NCI-H1436 (cell line): ENCODE data around the gene STYXL1.
"Not testable (repeated sequence)": the region's sequence is repeated elsewhere in the genome, so short reads cannot be mapped to it uniquely, and the experiment has no call there.

Experiments
- DNase-seq: peaks from one replicate; lab custom pipeline; 2025; lab: John Stamatoyannopoulos, UW

The STYXL1 gene

DNA sequence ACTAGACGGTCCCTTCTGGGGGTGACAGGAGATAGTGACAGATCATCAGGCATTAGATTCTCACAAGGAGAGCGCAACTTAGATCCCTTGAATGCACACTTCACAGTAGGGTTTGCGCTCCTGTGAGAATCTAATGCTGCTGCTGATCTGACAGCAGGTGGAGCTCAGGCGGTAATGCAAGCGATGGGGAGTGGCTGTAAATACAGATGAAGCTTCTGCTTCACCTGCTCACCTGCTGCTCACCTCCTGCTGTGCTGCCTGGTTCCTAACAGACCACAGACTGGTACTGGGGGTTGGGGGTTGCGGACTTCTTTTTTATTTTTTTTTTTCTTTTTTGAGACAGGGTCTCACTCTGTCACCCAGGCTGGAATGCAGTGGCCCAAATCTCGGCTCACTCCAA, 18.1 kb downstream of the STYXL1 start:
- not testable (repeated sequence) for DNase-seq

DNA sequence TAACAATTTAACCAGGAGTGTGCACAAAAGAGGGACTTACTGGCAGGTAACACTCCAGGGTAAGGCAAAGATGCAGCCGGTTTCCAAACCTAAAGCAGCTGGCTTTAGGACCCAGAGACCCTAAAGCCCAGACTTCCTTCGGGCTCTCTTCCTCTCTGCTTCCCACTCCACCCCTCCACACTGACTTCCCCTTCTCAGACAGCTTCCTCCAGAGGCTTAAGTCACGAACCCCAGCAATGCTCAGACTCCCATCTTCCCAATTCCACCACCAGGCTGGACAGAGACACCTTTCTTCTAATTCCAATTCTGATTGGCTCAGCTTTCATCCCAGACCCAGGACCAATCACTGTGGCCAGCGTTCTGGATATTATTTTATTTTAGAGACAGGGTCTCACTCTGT, 24.8 kb downstream of the STYXL1 start:
- DNase-seq, result no peak

DNA sequence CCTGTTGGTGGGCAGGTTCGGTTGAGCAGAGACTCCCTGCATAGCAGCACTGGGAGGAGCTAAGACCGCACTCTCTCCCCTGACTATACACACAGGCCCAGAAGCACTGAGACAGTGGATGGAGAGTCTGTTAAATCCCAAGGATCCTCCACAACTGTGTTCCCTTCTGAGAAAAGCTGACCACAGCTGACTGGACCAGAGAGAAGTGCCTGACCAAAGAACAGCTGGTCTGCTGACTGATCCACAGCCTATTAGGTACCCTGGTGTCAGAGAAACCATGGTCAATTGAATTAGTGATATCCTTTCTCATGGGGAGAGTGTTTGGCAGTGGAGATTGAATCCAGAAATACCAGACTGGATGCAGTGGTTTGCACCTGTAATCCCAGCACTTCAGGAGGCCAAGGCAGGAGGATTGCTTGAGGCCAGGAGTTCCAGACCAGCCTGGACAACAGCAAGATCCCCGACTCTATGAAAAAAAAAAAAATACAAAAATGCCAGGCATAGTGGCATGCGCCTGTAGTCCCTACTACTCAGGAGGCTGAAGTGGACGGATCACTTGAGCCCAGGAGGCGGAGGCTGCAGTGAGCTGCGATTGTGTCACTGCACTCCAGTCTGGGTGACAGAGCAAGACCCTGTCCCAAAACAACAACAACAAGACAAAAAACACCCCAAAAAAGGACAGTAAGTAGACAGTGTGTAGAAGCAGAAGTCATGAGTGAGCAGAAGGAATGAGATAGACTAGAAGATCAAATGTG, 25.6 kb downstream of the STYXL1 start:
- DNase-seq, result no peak

DNA sequence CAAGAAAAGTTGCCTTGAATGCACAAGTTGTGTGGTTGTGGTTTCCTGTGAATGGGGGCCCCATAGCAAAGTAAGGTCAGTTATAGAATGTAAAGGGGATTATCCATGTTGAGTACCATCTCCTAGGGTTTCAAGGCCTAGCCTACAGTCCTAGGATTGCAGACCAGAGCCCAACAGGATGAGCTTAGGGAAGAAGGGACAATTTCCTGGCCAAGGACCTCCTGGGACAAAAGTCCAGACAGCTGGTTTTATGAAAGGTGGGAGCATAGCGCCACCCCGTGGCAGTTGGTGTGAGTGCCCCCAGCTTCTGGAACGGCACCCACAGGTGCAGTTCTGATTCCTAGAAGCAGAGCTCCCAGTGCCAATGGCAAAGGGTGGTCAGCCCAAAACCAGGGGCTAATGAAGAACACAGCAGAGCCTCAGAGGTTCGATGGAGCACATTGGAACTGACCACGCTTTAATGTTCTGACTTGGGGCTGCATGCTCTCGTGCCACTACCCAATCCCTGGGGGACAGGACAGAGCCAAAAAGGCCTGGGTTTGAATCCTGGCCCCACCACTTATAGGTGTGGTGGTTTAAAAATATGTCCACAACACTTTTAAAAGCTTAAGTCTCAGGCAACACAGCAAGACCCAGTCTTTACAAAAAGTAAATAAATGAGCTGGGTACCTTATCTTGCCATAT, 27.6 kb downstream of the STYXL1 start:
- DNase-seq, result peak; percentile 60

DNA sequence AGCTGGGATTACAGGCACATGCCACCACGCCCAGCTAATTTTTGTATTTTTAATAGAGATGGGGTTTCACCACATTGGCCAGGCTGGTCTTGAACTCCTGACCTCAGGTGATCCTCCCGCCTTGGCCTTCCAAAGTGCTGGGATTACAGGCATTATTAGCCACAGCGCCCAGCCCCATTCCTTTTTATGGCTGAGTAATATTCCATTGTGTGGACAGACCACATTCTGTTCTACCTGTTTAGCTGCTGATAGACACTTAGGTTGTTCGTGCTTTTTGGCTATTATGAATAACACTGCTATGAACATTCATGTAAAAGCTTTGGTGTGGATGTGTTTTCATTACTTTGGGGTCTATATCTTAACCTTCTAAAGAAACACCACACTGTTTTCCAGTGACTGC, 29.3 kb downstream of the STYXL1 start:
- DNase-seq, result not testable (repeated sequence)

DNA sequence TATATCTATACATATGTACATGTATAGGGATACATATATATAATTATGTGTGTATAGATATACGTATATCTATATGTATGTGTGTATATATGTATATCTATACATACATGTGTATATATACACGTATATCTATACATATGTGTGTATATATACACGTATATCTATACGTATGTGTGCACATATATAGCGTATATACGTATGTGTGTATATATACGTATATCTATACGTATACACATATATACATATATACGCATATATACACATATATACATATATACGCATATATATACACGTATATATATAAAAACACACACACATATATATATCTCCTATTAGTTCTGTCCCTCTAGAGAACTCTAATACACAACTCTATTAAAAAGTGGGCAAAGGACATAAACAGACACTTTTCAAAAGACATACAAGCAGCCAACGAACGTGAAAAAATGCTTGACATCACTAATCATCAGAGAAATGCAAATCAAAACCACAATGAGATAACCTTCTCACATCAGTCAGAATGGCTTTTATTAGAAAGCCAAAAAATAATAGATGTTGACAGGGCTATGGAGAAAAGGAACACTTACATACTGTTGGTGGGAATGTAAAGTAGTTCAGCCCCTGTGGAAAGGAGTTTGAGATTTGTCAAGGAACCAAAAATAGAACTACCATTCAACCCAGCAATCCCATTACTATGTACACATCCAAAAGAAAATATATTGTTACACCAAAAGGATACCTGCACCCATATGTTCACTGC, 31.4 kb downstream of the STYXL1 start:
- DNase-seq, result no peak

DNA sequence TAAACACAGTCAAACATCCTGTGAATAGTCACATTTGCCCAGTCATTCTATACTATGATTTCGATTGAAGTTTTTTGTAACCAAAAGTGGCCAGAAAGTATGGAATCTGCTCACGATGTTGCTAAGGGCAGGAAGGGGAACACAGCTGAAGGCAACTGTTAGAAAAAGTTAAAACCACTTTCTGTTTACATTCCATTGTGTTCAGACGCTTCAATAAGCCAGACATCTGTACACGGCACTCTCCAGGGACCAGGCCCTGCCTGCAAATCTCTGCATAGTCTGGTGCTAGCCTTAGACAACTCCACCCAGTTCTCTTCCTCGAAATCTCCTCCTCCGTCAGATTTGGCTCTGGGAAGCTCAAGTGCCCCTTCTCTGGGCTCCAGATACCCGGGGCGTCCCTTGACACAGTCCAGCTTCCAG, 36.3 kb downstream of the STYXL1 start:
- no peak for DNase-seq

DNA sequence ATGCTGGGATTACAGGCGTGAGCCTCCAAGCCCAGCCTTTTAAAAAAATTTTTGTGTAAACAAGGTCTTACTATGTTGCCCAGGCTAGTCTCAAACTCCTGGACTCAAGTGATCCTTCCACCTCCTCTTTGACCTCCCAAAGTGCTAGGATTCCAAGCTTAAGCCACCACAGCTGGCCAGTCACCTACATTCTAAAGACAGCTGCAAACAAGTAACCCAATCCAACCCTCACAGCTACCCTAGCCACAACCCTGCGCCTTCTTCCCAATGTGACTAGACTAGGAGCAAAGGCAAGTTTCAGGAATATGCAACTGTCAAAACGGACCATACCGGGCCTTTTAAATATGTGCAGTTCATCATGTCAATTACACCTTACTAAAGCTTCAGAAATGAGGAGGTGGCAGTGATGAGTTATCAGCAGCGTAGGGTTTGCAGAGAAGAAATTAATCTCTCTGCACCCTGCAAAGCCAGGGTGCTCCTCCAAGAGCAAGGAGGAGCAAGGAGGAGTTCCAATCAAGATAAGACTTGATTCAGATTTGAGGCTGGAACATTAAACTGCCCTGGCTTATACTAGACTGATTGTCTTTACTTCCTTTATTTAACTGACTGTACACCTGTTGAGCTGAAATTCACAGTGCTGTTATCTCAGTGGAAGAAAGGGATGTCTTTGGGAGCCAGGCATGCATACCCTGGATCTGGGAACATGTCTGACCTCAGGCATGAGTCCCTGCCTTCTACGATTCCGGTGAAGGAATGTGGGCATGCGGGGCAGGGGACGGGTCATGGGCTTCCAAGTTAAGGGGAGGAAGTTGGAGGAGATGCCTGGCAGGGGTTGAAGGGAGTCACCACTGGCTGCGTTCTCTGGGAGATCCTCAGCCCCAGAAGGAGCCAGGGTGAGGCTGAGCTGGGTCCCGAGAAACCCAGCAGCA, 37.9 kb downstream of the STYXL1 start:
- no peak for DNase-seq

DNA sequence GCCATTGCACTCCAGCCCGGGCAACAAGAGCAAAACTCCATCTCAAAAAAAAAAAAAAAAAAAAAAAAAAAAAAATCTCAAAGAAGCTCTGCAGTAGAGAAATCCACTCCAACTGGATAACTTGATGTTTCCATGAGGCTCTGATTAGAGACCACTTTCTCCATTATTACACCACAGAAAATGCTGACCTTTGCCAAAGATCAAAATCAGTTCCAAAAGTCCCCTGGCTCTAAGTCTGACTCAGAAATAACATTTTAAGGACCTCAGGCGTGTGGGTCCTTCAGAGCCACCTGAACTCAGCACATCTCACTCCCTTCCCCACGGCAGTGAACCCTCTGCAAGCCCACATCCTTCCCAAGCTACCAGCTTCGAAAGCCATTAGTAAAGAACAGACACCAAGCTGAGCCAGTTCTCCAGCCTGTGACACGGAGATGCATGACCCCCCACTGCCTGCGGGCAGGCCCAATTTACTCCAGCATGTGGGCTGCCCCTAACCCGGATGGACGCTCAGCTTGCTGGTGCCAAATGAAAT, 39.6 kb downstream of the STYXL1 start:
- no peak for DNase-seq

DNA sequence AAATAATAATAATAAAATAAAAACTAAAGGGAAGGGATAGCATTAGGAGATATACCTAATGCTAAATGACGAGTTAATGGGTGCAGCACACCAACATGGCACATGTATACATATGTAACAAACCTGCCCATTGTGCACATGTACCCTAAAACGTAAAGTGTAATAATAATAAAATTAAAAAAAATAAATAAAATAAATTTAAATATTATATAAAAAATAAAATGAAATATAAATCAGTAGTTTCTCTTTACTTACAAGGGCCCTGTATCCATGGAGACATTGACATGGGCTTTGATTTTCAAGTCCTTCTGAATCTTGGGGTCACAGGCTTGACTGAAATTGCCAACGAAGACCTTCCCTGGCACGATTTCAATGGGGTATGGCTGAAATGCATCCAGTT, 42.8 kb downstream of the STYXL1 start:
- DNase-seq, result not testable (repeated sequence)

DNA sequence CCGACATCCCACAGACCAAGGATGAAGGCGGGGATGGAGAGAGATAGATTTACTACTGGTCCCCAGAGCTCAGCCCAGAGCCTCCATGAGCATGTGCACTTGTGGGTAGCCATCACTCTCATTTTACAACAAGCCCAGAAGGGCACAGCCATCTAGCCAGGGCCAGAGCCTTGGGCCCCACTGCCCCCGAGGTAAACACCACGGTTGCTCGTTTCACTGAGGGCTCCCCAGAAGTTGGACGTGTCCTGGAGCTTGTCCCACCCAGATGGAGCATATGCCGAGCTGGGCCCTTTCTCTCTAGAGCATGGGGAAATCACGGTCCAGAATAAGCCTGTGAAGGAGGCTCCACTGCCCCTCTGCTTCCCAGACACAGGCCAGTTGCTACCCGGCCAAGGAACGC, 44.4 kb downstream of the STYXL1 start:
- DNase-seq, result no peak

DNA sequence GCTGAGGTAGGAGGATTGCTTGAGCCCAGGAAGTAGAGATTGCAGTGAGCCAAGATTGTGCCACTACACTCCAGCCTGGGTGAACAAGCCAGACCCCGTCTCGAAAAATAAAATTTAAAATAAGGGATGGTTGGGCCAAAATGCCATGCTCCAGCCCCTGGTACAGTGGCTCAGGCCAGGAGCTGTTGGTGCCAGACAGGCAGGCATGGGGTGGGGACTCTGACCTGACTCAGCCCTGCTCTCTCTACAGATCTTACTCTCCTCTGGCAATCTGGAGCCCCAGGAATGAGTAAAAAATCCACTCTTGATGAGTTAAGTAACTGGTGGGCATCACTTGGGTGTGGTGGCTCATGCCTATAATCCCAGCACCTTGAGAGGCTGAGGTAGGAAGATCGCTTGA, 45.0 kb downstream of the STYXL1 start:
- DNase-seq, result no peak

DNA sequence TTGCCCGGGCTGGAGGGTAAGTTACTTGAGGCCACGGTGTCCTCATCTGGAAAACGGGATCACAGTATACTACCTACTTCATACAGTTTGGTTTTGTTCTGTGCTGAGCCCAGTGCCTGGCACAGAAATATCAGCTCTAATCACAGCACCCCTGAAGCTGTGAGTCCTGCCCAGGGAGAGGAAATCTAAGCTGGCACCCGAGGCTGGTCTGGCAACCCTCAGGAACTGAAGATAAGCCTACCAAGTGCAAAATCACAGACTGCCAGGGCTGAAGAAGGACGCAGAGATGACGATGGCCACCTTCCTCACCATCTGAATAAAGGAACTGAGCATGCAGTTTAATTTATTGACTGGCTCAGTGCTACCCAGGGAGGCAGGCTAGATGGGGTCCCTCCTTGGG, 45.7 kb downstream of the STYXL1 start:
- DNase-seq, result no peak

DNA sequence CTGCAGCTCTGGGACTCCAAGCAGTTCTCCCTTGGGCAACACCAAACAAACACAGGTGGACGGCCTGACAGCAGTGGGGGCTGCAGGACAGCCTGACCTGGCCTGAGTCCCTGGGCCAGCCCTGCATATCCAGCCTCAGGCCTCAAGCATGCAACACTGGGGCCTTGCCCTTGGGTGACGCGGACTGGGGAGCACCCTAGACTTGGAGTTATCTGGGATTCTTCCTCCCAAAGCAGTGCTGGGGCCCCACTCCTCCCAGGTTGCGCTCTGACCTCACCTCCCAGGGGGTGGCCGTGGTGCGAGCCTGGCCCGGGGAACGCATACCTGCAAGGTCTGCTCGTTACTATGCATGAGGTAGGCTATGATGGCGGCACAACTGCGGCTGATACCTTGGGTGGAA, 47.2 kb downstream of the STYXL1 start:
- no peak for DNase-seq

DNA sequence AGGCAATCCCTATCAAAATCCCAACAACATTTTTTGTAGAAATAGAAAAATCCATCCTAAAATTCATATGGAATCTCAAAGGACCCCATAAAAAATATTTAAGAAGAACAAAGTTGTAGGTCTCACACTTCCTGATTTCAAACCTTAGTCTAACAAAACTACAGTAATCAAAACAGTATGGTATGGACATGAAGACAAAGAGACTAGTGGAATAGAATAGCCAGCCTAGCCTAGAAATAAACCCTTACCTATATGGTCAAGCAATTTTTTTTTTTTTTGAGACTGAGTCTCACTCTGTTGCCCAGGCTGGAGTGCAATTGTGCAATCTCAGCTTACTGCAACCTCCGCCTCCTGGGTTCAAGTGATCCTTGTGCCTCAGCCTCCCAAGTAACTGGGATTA, 49.8 kb downstream of the STYXL1 start:
- DNase-seq, result no peak

DNA sequence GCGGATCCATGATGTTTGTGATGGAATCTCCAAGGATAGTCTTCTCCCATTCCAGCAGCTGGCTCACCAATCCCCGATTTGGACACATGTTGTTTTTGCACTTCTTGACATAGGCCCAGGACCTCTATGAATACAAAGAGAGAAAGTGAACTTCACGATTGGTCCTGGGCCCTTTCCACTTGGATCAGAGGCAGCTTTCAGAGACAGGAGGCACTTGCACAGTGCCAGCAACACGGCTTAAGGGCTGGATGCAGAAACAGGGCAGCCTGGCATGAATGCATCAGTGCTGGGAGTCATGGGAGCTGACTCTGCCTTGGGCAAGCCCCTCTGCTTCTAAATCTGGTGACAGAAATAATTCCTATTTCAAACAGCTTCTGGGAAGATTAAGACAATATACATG, 51.3 kb downstream of the STYXL1 start:
- no peak for DNase-seq

DNA sequence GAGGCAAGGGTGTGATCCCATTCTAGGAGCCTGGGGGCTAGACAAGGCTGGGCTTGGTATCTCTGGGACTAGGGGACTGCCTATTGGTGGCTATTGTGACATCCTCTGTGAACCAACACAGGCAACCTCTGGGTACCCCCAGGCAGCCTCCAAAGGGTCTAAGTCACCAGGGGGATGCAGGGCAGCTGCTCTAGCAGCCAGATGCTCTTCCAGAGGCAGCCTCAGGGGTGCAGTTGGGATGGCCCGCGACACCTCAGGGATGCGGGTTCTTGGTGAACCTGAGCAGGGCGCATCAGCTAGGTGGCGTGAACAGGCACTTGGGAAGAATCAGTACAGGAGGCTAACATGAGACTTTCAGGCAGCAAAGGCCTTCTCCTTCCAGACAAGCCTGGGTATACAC, 51.8 kb downstream of the STYXL1 start:
- DNase-seq, result no peak

DNA sequence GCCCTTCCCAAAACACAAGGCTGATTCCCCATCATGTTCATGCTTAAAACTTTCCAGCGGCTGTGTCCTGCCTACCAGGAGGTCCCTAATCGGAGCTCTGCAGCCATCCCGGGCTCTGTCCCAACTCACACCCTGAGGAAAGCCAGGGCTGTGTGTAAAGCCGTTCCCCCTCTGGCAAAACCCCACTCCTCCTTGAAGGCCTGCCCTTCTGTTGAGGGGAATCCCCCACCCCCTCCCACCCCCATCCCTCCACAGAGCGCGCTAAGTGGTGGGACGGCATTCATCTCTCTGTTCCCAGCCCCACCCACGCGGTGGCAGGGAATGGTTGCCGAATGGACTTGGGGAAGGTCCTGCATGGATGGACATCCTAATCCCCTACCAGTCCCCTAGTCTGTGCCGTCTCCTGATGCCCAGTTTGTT, 52.7 kb downstream of the STYXL1 start:
- DNase-seq, result no peak

DNA sequence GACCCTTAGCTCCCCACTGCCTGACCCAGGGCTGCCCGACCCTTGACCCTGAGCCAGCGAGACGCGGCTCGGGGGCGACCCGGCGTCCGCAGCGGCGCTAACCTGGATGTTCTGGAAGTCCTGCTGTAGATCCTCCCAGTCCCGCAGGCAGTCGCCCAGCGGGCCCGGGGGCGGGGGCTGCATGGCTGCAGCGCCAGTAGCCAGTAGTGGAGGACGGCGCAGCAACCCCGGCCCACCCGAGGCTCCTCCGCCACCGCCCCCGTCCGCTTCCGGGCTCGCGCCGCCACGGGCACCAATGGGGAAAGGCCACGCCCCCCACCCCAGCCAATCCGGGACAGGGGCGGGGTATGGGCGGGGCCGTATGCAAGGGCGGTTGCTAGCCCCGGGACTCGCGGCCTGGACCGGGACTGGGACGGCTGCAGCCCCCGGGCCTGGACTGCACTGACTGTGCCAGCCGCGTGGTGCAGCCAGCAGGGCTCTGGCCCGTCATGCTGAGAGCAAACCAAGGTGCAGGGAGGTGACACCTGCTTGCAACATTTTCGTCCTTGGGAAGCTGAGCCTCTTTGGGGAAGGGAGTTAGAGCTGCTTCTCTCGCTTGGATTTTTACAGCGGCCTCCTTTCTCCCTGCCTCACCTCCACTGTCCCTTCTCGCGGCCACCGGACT, 53.3 kb downstream of the STYXL1 start, which contains the start of gene TMEM120A:
Gene TMEM120A, minus strand, starts transcription at position 208 of the 664 bp plus-strand sequence. Its CDS starts 25 bp downstream, at position 183.
- peak; percentile 85 for DNase-seq

DNA sequence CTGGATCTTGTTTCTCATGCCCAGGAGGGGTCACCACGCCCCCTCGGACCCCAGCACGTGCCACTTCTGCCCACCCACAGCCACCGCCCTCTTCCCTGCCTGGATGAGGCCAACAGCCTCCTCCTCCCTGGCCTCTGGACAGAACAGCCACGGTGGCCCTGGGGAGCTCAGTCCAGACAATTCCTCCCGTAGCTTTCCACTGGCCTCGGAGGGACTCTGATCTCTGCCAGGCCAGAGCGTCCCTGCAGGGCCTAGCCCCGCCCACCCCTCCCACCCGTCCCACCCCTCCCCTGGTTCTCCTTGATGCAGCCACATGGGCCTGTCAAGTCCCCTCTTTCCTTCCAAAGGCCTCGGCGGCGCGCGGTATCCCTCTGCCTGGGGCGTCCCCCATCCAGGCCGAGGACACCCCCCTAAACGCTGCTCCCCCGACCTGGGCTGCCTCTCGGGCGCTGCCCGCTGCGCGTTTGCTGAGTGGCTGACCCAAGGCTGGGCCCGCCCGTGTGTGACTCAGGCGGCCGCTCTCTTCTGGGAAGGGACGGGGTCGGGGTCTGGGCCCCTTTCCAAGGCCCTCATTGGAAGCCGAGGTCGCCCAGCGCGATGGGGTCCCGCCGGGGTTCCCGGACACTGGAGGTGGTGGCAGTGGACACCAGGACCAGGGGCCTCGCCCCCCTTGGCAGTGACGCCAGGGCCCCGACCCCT, 54.0 kb downstream of the STYXL1 start:
- peak; percentile 3 for DNase-seq
